ENCODE measurements around the gene TMEM221. TPM values are rescaled to one million over a fixed set of nuclear protein-coding genes. Genes with fewer than 3 reads are reported as not detected.

The TMEM221 gene
- total and polyA plus RNA-seq, 9 of the 15 experiments (the other 6 are each of a cell fraction or from before 2014, with no cell fraction given) = 0.06 to 0.35 TPM; not detected in 7

- TF ChIP-seq ZNF407 (IDR thresholded peaks at IDR 0.05; ENCODE audit: low read depth) (no peak), ILK (tag; IDR thresholded peaks at IDR 0.05; ENCODE audit: borderline replicate concordance, low read depth) (no peak), ZC3H8 (IDR thresholded peaks at IDR 0.05) (no peak), DLX4 (CRISPR knock-in tag; IDR thresholded peaks at IDR 0.05) (no peak), USF1 (CRISPR knock-in tag; IDR thresholded peaks at IDR 0.05) (no peak), MAFG (tag; conservative IDR thresholded peaks at IDR 0.05) (no peak), CEBPG (CRISPR knock-in tag; IDR thresholded peaks at IDR 0.05) (0 out of 2 replicates have a peak, but pooled peaks have one; percentile 20), CEBPG (tag; conservative IDR thresholded peaks at IDR 0.05 in 1 of 2, IDR thresholded peaks at IDR 0.05 in 1 of 2) (no peak), CHD4 (IDR thresholded peaks at IDR 0.05; ENCODE audit: insufficient read depth, insufficient replicate concordance, low read depth, low read length, poor library complexity, severe bottlenecking) (no peak), DACH1 (IDR thresholded peaks at IDR 0.05; ENCODE audit: partially characterized antibody) (no peak), SMAD1 (IDR thresholded peaks at IDR 0.05; ENCODE audit: low read depth, low read length, partially characterized antibody) (no peak), RCOR1 (IDR thresholded peaks at IDR 0.05; ENCODE audit: borderline replicate concordance in 1 of 2, low read depth in 2 of 2, low read length in 2 of 2) (no peak), RBFOX2 (IDR thresholded peaks at IDR 0.05; ENCODE audit: low read depth, low read length) (0 out of 2 replicates have a peak, but pooled peaks have one; percentile 24), CAMTA2 (CRISPR knock-in tag; conservative IDR thresholded peaks at IDR 0.05) (no peak), EP300 (IDR thresholded peaks at IDR 0.05; ENCODE audit: low read length) (no peak), FOXP1 (CRISPR knock-in tag; IDR thresholded peaks at IDR 0.05) (peak; percentile 51; the same call in 1 of the 2 replicates), JUND (IDR thresholded peaks at IDR 0.05; ENCODE audit: borderline replicate concordance, low read depth, low read length) (no peak), JUND (tag; IDR thresholded peaks at IDR 0.05; ENCODE audit: borderline replicate concordance, low read depth, low read length) (peak; percentile 27; the same call in 1 of the 3 replicates)
Observed at GRCh38 chr19:17488593-17489391, 40.3 kb upstream of the TMEM221 start (continued).

Data from K562 (cell line).